IMR-90 (cell line): ENCODE results near the gene RPP40.
"Not testable (repeated sequence)": the region's sequence is repeated elsewhere in the genome, so short reads cannot be mapped to it uniquely, and the experiment has no call there.

Source experiments
- RCOR1 ChIP-seq: IDR thresholded peaks from 2 replicates; pipeline ENCODE4 v1.6.1; 2012; ENCODE audit warnings: mild to moderate bottlenecking, low read length, improper control_type of control experiment; ENCODE audit not compliant: insufficient replicate concordance
- TF ChIP-seq, protein P1 (sequence below): fragments of 150-350 bp; IDR thresholded peaks from 2 replicates; pipeline ENCODE4 v1.6.1; 2017; ENCODE audit warnings: mild to moderate bottlenecking, antibody characterized with exemption, low read length, low read depth
- TF ChIP-seq, protein P2 (sequence below): conservative IDR thresholded peaks from 2 replicates; pipeline ENCODE4 v1.5.1; 2012; ENCODE audit warnings: mild to moderate bottlenecking, low read depth, low read length, improper control_type of control experiment

DNA sequence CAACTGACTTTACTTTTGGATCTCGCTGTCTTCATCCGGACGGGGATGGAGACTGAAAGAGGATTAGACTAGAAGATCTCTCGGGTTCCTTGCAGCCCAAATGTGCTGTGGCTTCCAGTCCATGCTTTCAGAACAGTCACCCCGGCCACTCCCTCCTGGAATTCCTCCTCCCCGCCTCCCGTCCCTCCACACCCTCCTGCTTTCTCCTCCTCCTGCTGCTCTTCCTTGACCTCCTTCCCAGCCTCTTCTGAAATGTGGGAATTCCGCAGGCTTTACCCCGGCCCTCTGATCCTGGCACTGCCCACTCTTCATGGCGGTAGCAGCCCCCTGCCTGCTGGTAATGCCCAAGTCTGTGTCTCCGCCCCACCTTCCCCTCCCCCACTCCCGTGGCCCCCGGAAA is 28.9 kb upstream of the RPP40 start:
- TF ChIP-seq, protein P1, sequence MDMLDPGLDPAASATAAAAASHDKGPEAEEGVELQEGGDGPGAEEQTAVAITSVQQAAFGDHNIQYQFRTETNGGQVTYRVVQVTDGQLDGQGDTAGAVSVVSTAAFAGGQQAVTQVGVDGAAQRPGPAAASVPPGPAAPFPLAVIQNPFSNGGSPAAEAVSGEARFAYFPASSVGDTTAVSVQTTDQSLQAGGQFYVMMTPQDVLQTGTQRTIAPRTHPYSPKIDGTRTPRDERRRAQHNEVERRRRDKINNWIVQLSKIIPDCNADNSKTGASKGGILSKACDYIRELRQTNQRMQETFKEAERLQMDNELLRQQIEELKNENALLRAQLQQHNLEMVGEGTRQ = not testable (repeated sequence)
- TF ChIP-seq, protein P2, sequence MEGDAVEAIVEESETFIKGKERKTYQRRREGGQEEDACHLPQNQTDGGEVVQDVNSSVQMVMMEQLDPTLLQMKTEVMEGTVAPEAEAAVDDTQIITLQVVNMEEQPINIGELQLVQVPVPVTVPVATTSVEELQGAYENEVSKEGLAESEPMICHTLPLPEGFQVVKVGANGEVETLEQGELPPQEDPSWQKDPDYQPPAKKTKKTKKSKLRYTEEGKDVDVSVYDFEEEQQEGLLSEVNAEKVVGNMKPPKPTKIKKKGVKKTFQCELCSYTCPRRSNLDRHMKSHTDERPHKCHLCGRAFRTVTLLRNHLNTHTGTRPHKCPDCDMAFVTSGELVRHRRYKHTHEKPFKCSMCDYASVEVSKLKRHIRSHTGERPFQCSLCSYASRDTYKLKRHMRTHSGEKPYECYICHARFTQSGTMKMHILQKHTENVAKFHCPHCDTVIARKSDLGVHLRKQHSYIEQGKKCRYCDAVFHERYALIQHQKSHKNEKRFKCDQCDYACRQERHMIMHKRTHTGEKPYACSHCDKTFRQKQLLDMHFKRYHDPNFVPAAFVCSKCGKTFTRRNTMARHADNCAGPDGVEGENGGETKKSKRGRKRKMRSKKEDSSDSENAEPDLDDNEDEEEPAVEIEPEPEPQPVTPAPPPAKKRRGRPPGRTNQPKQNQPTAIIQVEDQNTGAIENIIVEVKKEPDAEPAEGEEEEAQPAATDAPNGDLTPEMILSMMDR = not testable (repeated sequence)
- TF ChIP-seq RCOR1 = not testable (repeated sequence)
